B cell (primary cell): ENCODE results near the gene RBM20.
"Not testable (repeated sequence)": the region's sequence is repeated elsewhere in the genome, so short reads cannot be mapped to it uniquely, and the experiment has no call there.

Experiments used
- CTCF ChIP-seq: fragments of 200-600 bp; IDR thresholded peaks from one replicate; pipeline ENCODE4 v1.8.0; 2022; ENCODE audit warnings: antibody characterized with exemption, mild to moderate bottlenecking
- EZH2 ChIP-seq: IDR thresholded peaks from 2 replicates; pipeline ENCODE4 v1.6.1; 2012; ENCODE audit warnings: borderline replicate concordance, low read depth, mild to moderate bottlenecking, moderate library complexity, low read length; ENCODE audit not compliant: insufficient read depth, poor library complexity, severe bottlenecking

- not testable (repeated sequence) for TF ChIP-seq CTCF, EZH2
These were observed 4.3 kb upstream of the RBM20 start for GRCh38 chr10:110639858-110640257.
